Stimulated activated CD8-positive, alpha-beta memory T cell treated with anti-CD3 and anti-CD28 coated beads, Interleukin-7, amount 100 ng/mL, for 48 hours (primary cell): ENCODE measurements around the gene TMEM229B.

Experiments used
- DNase-seq, 2 donors: peaks; one replicate each; pipeline ENCODE4 v3.0.0-alpha.2; 2020; ENCODE audit warnings: low read depth in 1 of 2; ENCODE audit errors: extremely low read depth in 1 of 2

Gene TMEM229B

GRCh38 chr14:67490196-67490595 lies 1.7 kb upstream of the TMEM229B start:
- DNase-seq, result no peak

GRCh38 chr14:67487332-67487731 lies 1.2 kb downstream of the TMEM229B start:
- no peak for DNase-seq

GRCh38 chr14:67486890-67487289 lies 1.6 kb downstream of the TMEM229B start:
- no peak for DNase-seq

- no peak for DNase-seq
These were observed 2.9 kb downstream of the TMEM229B start for GRCh38 chr14:67485501-67486095.

- no peak for DNase-seq
These were observed 4.8 kb downstream of the TMEM229B start for GRCh38 chr14:67483579-67484285.

GRCh38 chr14:67482231-67483164 lies 6.0 kb downstream of the TMEM229B start:
- DNase-seq, result no peak

- no peak for DNase-seq
These were observed 8.5 kb downstream of the TMEM229B start for GRCh38 chr14:67480011-67480410.

GRCh38 chr14:67478800-67479084 lies 9.8 kb downstream of the TMEM229B start:
- no peak for DNase-seq

GRCh38 chr14:67477926-67478799 lies 10.4 kb downstream of the TMEM229B start:
- no peak for DNase-seq

GRCh38 chr14:67474366-67474765 lies 14.2 kb downstream of the TMEM229B start:
- DNase-seq, result no peak

- no peak for DNase-seq
These were observed 15.0 kb downstream of the TMEM229B start for GRCh38 chr14:67473290-67474082.

- DNase-seq, result no peak
These were observed 15.8 kb downstream of the TMEM229B start for GRCh38 chr14:67472726-67473125.

GRCh38 chr14:67469954-67470353 lies 18.6 kb downstream of the TMEM229B start:
- DNase-seq, result no peak

- no peak for DNase-seq
These were observed 20.2 kb downstream of the TMEM229B start for GRCh38 chr14:67468378-67468730.

- no peak for DNase-seq
These were observed 21.4 kb downstream of the TMEM229B start for GRCh38 chr14:67467134-67467533.

GRCh38 chr14:67464879-67465278 lies 23.6 kb downstream of the TMEM229B start:
- DNase-seq, result no peak

- no peak for DNase-seq
These were observed 24.1 kb downstream of the TMEM229B start for GRCh38 chr14:67464377-67464776.

GRCh38 chr14:67463900-67464299 lies 24.6 kb downstream of the TMEM229B start:
- no peak for DNase-seq

GRCh38 chr14:67461996-67462395 lies 26.5 kb downstream of the TMEM229B start:
- no peak for DNase-seq

GRCh38 chr14:67461341-67461985 lies 27.1 kb downstream of the TMEM229B start:
- DNase-seq, result no peak
